Gastrocnemius medialis (tissue), 4 donors: Measurements from ENCODE around the gene NMRK1.

Experiments used
- CTCF ChIP-seq, 5 experiments: fragments of 450-650 bp in 3 of 5; fragments of 200-600 bp in 2 of 5; sonication (generic) in 2 of 5; IDR thresholded peaks in 4 of 5; conservative IDR thresholded peaks in 1 of 5; 1 replicate in 4 of 5; 2 replicates in 1 of 5; pipeline ENCODE4 v1.5.1; 2016 to 2019; ENCODE audit warnings: antibody characterized with exemption in 5 of 5, mild to moderate bottlenecking in 3 of 5, moderate library complexity in 3 of 5
- POLR2A ChIP-seq, 2 donors: fragments of 450-650 bp; IDR thresholded peaks; one replicate each; pipeline ENCODE4 v1.6.1; 2017; ENCODE audit warnings: antibody characterized with exemption in 2 of 2, mild to moderate bottlenecking in 2 of 2, moderate library complexity in 2 of 2

DNA sequence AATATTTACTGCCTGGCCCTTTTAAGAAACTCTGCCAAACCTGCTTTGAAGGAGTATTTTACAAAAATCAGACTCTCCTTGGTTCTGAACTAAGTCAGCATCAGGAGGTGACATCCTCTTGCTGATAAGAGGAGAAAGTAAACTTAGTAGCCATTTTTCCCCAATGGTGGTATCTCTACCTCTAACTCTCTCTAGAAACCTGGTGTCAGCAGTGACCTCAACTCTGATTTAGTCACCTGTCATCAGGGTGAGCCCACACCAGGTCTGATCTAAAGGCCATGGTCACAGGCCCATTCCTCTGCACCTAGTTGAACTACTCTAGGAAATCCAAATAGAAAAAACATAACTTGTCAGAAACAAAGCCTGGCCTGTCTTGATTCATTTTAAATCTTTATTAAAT, 64.1 kb downstream of the NMRK1 start:
- TF ChIP-seq POLR2A (IDR thresholded peaks at IDR 0.05) = no peak
- no peak for TF ChIP-seq CTCF (IDR thresholded peaks at IDR 0.05 in 4 of 5, conservative IDR thresholded peaks at IDR 0.05 in 1 of 5)
